Limb (tissue), 2 donors: ENCODE results near the gene RASSF1.

Source experiments
- DNase-seq, 2 donors: peaks; one replicate each; pipeline ENCODE4 v3.0.0-alpha.2; 2016; ENCODE audit errors: extremely low spot score in 2 of 2

RASSF1 gene

GRCh38 chr3:50345586-50346234 lies 5.1 kb upstream of the RASSF1 start, which contains the start of gene ZMYND10:
Gene ZMYND10 (minus strand): TSS chr3:50345732. CDS start chr3:50345579, 153 bp downstream.
- peak; percentile 51 to 80 for DNase-seq

GRCh38 chr3:50345008-50345407 lies 4.4 kb upstream of the RASSF1 start:
- DNase-seq: no peak

GRCh38 chr3:50342813-50343633 lies 2.4 kb upstream of the RASSF1 start:
- DNase-seq: no peak

- DNase-seq: no peak
Observed at GRCh38 chr3:50341996-50342650, 1.5 kb upstream of the RASSF1 start.

- no peak for DNase-seq
Observed at GRCh38 chr3:50341537-50341936, 901 bp upstream of the RASSF1 start.

- DNase-seq: no peak
Observed at GRCh38 chr3:50340147-50340447, 539 bp downstream of the RASSF1 start.

- DNase-seq: no peak
Observed at GRCh38 chr3:50339485-50340146, 1.0 kb downstream of the RASSF1 start.

GRCh38 chr3:50338965-50339364 lies 1.7 kb downstream of the RASSF1 start:
- no peak for DNase-seq

GRCh38 chr3:50337175-50337861 lies 3.3 kb downstream of the RASSF1 start:
- DNase-seq: peak; percentile 98 to 99

GRCh38 chr3:50336452-50337174 lies 4.0 kb downstream of the RASSF1 start:
- no peak for DNase-seq

- DNase-seq: no peak
Observed at GRCh38 chr3:50334339-50335075, 6.1 kb downstream of the RASSF1 start.

GRCh38 chr3:50333744-50334328 lies 6.8 kb downstream of the RASSF1 start:
- no peak for DNase-seq

- DNase-seq: no peak
Observed at GRCh38 chr3:50331364-50331907, 9.2 kb downstream of the RASSF1 start.

GRCh38 chr3:50330330-50330729 lies 10.3 kb downstream of the RASSF1 start:
- DNase-seq: no peak

GRCh38 chr3:50327943-50328691 lies 12.5 kb downstream of the RASSF1 start, which contains the start of gene TUSC2:
Gene TUSC2 (minus strand): TSS chr3:50328223. CDS start chr3:50328099, 124 bp downstream.
- DNase-seq: peak; percentile 95 to 96

GRCh38 chr3:50327129-50327528 lies 13.5 kb downstream of the RASSF1 start:
- no peak for DNase-seq

- DNase-seq: no peak
Observed at GRCh38 chr3:50326182-50326541, 14.5 kb downstream of the RASSF1 start.

- DNase-seq: no peak
Observed at GRCh38 chr3:50325497-50326181, 15.0 kb downstream of the RASSF1 start.
